Testis (tissue), 3 donors: ENCODE measurements around the gene HNF1B. TPM values are rescaled to one million over a fixed set of nuclear protein-coding genes. Genes with fewer than 3 reads are reported as not detected.

Experiments
- DNase-seq: peaks from one replicate; pipeline ENCODE4 v3.0.0-alpha.2; 2019
- H3K27ac ChIP-seq, 2 donors: fragments of 200-600 bp; sonication (generic); one replicate each; pipeline ENCODE4 v1.5.1; 2019
- H3K27me3 ChIP-seq: fragments of 200-600 bp; sonication (generic); one replicate; pipeline ENCODE4 v1.5.1; 2019
- H3K36me3 ChIP-seq: fragments of 200-600 bp; sonication (generic); one replicate; pipeline ENCODE4 v1.5.1; 2017; ENCODE audit warnings: low read depth; ENCODE audit errors: missing control alignments
- H3K4me1 ChIP-seq: fragments of 200-600 bp; sonication (generic); one replicate; pipeline ENCODE4 v1.5.1; 2019
- H3K4me3 ChIP-seq, 2 donors: fragments of 200-600 bp; sonication (generic); one replicate each; pipeline ENCODE4 v1.5.1; 2017 to 2019
- H3K9me3 ChIP-seq: fragments of 200-600 bp; sonication (generic); one replicate; pipeline ENCODE4 v1.5.1; 2017
- POLR2A ChIP-seq: fragments of 450-650 bp; IDR thresholded peaks from one replicate; pipeline ENCODE4 v1.6.1; 2017; ENCODE audit warnings: antibody characterized with exemption, mild to moderate bottlenecking, moderate library complexity
- WGBS, 2 donors: methylation state at CpG; one replicate each; pipeline ENCODE4 v1.1.5; 2018; 5-methylcytosine and 5-hydroxymethylcytosine counted together
- intact Hi-C: fragments of 100-400 bp; cut with DNase I; formaldehyde crosslinking; loops from one replicate; pipeline ENCODE4 v1.15.1; 2023; ENCODE audit warnings: low total_unique reads
- polyA plus RNA-seq: library from polyadenylated mRNA; stranded (reverse); fragments of 350-450 nt; fragmentation: Illumina TruSeq; extraction: RNeasy Lipid Tissue Mini Kit (QIAGEN cat#74804); gene quantifications from one replicate; pipeline ENCODE4 v1.2.3, GENCODE V29; 2014; ENCODE audit warnings: low read depth, low replicate concordance; ENCODE audit not compliant: insufficient read depth
- total RNA-seq, 2 donors: library from RNA; depleted of rRNA; stranded (reverse); fragments of >200 nt; gene quantifications; one replicate each; pipeline ENCODE4 v1.2.3, GENCODE V29; 2016
- TF ChIP-seq, protein P1 (sequence below), 3 experiments: fragments of 450-650 bp in 2 of 3; fragments of 200-600 bp in 1 of 3; sonication (generic) in 1 of 3; IDR thresholded peaks; one replicate each; pipeline ENCODE4 v1.5.1; 2016 to 2019; ENCODE audit warnings: antibody characterized with exemption in 3 of 3, mild to moderate bottlenecking in 2 of 3, moderate library complexity in 1 of 3

HNF1B gene
- total and polyA plus RNA-seq, 3 donors from 2014 or later = 2.9 to 6.3 (median 3.2) TPM

DNA sequence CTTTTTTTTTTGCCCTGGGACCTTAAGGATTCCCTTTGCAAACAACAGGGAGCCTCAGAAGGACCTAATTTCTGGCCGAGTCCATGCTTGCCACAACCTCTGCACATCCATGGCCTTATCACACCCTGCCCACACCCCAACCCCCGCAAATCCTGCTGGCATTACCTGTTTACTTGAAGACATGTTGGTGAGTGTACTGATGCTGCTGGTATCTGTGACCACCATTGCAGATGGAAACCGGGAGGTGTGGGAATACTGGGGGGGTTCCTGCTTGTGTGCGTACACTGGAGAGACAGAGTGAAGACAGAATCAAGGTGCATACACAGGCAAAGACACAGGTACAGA lies 46.0 kb downstream of the HNF1B start:
- DNase-seq = no peak
- no peak overlapping the region for H3K4me3 ChIP-seq
- 93 to 95% methylated on average over 4 of the region's 4 CpGs for WGBS, 2 donors
- H3K9me3 ChIP-seq = no peaks in the 10 kb centered on the region
- no peak for TF ChIP-seq POLR2A
- TF ChIP-seq, protein P1, sequence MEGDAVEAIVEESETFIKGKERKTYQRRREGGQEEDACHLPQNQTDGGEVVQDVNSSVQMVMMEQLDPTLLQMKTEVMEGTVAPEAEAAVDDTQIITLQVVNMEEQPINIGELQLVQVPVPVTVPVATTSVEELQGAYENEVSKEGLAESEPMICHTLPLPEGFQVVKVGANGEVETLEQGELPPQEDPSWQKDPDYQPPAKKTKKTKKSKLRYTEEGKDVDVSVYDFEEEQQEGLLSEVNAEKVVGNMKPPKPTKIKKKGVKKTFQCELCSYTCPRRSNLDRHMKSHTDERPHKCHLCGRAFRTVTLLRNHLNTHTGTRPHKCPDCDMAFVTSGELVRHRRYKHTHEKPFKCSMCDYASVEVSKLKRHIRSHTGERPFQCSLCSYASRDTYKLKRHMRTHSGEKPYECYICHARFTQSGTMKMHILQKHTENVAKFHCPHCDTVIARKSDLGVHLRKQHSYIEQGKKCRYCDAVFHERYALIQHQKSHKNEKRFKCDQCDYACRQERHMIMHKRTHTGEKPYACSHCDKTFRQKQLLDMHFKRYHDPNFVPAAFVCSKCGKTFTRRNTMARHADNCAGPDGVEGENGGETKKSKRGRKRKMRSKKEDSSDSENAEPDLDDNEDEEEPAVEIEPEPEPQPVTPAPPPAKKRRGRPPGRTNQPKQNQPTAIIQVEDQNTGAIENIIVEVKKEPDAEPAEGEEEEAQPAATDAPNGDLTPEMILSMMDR (IDR thresholded peaks at IDR 0.05) = no peak
- H3K4me1 ChIP-seq = no peaks in the 10 kb centered on the region
- H3K27ac ChIP-seq = no peak overlapping the region
- no peaks in the 10 kb centered on the region for H3K27me3 ChIP-seq
- H3K36me3 ChIP-seq = no peaks in the 10 kb centered on the region
- intact Hi-C loops = no loop called here

DNA sequence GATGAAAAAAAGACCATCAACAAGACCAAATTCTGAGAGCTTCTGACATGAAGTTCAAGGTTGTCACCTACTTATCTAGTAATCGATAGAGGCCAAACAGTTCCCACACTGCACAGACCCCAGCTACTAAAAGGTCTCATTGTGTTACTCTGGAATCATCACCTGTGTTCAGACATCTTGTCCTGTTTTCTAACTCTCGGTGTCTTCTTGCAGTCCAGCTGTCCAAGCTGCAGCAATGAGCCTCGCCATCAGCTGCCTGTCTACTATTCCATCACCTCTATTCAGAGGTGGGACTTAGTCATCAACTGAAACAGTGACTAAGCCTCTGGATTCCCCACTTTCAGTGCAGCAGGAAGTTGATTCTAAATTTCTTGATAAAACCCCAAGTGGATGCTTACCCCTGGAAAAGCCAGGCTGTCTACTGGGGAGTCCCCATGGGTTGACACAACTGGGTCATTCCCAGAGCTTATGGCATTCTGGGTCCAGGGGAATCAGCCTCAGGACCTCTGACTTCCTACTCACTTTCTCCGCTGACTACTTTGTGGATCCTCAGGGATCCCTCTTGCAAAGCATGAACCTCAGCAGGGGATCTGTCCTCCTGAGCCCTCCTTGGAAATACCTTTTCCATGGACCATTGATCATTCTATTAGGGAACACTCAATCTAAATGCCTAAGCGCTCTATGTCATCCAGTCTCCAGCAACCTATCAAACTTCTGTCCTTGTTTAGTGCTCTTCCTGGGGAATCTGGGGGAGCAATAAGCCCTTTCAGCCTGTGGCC lies 46.5 kb downstream of the HNF1B start:
- no peak for DNase-seq
- Histone ChIP-seq H3K4me1 (no peaks in the 10 kb centered on the region), H3K4me3 (no peak overlapping the region), H3K9me3 (no peaks in the 10 kb centered on the region), H3K36me3 (no peaks in the 10 kb centered on the region), H3K27me3 (no peaks in the 10 kb centered on the region), H3K27ac (no peak overlapping the region)
- WGBS, 2 donors = 69 to 86% methylated on average over 5 of the region's 5 CpGs
- TF ChIP-seq, protein P1 (IDR thresholded peaks at IDR 0.05) = no peak
- TF ChIP-seq POLR2A = no peak
- intact Hi-C loops = no loop called here

DNA sequence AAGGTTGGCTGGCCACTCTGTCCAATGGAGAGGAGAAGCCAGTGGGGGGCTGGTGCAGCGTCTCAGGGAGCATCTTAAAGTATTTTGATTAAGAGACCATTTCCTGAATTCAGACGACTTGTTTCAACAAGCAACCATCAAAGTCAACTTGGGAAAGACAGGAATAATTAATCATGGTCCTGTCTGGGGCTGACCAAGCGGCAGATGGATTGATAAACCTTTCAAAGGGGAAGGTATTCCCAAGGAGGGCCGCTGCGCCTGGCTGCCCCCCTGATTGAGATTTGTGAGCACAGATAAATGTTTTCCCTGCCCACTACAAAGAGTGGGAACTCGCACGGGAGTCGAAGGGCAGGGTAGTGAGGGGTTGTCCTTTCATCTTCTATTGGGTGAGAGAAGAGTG lies 47.5 kb downstream of the HNF1B start:
- no peak for TF ChIP-seq POLR2A
- TF ChIP-seq, protein P1 (IDR thresholded peaks at IDR 0.05) = no peak
- Histone ChIP-seq H3K4me3 (no peak overlapping the region), H3K36me3 (no peaks in the 10 kb centered on the region), H3K4me1 (no peaks in the 10 kb centered on the region), H3K27ac (no peak overlapping the region), H3K9me3 (no peaks in the 10 kb centered on the region), H3K27me3 (no peaks in the 10 kb centered on the region)
- DNase-seq = no peak
- WGBS, 2 donors = 40 to 46% methylated on average over 5 to 8 of the region's 8 CpGs
- intact Hi-C loops = no loop called here

DNA sequence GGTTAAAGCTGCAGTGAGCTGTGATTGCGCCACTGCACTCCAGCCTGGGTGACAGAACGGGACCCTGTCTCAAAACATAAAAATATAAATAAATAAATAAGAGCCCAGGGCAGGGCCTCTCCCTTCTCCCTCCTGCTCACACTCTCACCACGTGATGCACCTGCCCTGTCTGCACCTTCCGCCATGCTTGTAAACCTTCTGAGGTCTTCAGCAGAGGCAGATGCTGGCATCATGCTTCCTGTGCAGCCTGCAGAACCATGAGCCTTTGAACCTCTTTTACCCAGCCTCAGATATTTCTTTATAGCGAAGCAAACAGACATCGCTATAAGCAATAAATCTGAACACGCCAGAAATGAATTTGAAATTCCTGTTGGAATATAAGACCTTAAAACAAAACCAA lies 48.5 kb downstream of the HNF1B start:
- Histone ChIP-seq H3K27ac (no peak overlapping the region), H3K4me3 (no peak overlapping the region), H3K4me1 (no peaks in the 10 kb centered on the region), H3K9me3 (no peaks in the 10 kb centered on the region), H3K27me3 (no peaks in the 10 kb centered on the region), H3K36me3 (no peaks in the 10 kb centered on the region)
- 90 to 95% methylated on average over 7 of the region's 7 CpGs for WGBS, 2 donors
- TF ChIP-seq, protein P1 (IDR thresholded peaks at IDR 0.05) = no peak
- no peak for TF ChIP-seq POLR2A
- intact Hi-C loops = no loop called here
- no peak for DNase-seq

DNA sequence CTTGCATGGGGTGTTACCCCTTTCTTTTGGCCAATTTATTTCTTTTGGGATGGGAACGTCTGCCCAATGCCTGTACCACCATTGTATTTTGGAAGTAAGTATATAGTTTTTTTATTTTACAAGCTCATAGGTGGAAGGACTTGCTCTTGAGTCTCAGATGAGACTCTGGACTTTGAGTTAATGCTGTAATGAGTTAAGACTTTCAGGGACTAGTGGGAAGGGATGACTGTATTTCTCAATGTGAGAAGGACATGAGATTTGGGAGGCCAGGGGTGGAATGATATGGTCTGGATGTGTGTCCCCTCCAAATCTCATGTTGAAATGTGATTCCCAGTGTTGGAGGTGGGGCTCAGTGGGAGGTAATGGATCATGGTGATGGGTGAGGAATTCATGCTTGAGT lies 49.1 kb downstream of the HNF1B start:
- Histone ChIP-seq H3K9me3 (no peaks in the 10 kb centered on the region), H3K4me3 (no peak overlapping the region), H3K27ac (no peak overlapping the region), H3K27me3 (no peaks in the 10 kb centered on the region), H3K4me1 (no peaks in the 10 kb centered on the region), H3K36me3 (no peaks in the 10 kb centered on the region)
- TF ChIP-seq, protein P1 (IDR thresholded peaks at IDR 0.05) = no peak
- TF ChIP-seq POLR2A = no peak
- WGBS, 2 donors = 73 to 94% methylated on average over 1 of the region's 1 CpG
- intact Hi-C loops = no loop called here
- DNase-seq = no peak
